HEK293 (cell line): ENCODE measurements around the gene GALNT16.

Experiments used
- CTCF ChIA-PET: fragments of 350-600 bp; formaldehyde crosslinking; extraction: SDS; loops from one replicate; lab custom pipeline; 2021; ENCODE audit warnings: antibody characterized with exemption; lab: Yijun Ruan, JAX
- POLR2A ChIA-PET: fragments of 300-600 bp; formaldehyde crosslinking; extraction: SDS; loops from one replicate; lab custom pipeline; 2020; ENCODE audit warnings: antibody characterized with exemption, inconsistent platforms; lab: Yijun Ruan, JAX
- H3K27ac ChIP-seq: fragments of 200-500 bp; sonication (Bioruptor generic); 2 replicates; pipeline ENCODE4 v1.5.1; 2014; ENCODE audit warnings: low read depth, low read length, control low read depth, inconsistent platforms; ENCODE audit errors: extremely low read depth
- H3K36me3 ChIP-seq, 2 experiments: fragments of 200-500 bp in 1 of 2; sonication (Bioruptor generic) in 1 of 2; 1 replicate in 1 of 2; 2 replicates in 1 of 2; pipeline ENCODE4 v1.5.1; 2014 to 2017; ENCODE audit warnings: inconsistent platforms in 2 of 2, low read length in 2 of 2; ENCODE audit not compliant: control insufficient read depth in 2 of 2, insufficient read depth in 1 of 2
- H3K4me1 ChIP-seq: fragments of 200-500 bp; sonication (Bioruptor generic); 2 replicates; pipeline ENCODE4 v1.5.1; 2014; ENCODE audit warnings: mild to moderate bottlenecking, low read length, inconsistent platforms; ENCODE audit not compliant: control insufficient read depth, insufficient read depth
- H3K4me3 ChIP-seq: 2 replicates; pipeline ENCODE4 v1.5.1; 2011; ENCODE audit warnings: low read depth, mild to moderate bottlenecking, control low read depth, low read length, moderate library complexity
- H3K9me3 ChIP-seq: fragments of 200-500 bp; sonication (Bioruptor generic); 2 replicates; pipeline ENCODE4 v1.5.1; 2014; ENCODE audit warnings: low read depth, low read length, inconsistent platforms; ENCODE audit not compliant: control insufficient read depth, insufficient read depth
- GLI2 ChIP-seq: fragments of 450-650 bp; formaldehyde crosslinking; IDR thresholded peaks from 2 replicates; pipeline ENCODE4; 2017; ENCODE audit warnings: missing biosample characterization, missing genetic modification characterization, low read depth, borderline replicate concordance
- HOXA7 ChIP-seq: sonication (generic); formaldehyde crosslinking; IDR thresholded peaks from 2 replicates; pipeline ENCODE4 v1.8.1; 2022; ENCODE audit warnings: missing genetic modification reagents, borderline replicate concordance
- KLF1 ChIP-seq: fragments of 450-650 bp; formaldehyde crosslinking; IDR thresholded peaks from 2 replicates; pipeline ENCODE4 v1.5.1; 2016; ENCODE audit warnings: missing biosample characterization, missing genetic modification characterization
- KLF9 ChIP-seq: fragments of 450-650 bp; formaldehyde crosslinking; IDR thresholded peaks from 2 replicates; pipeline ENCODE4 v1.5.1; 2016; ENCODE audit warnings: missing biosample characterization, missing genetic modification characterization, low read depth
- MEIS1 ChIP-seq: sonication (generic); formaldehyde crosslinking; IDR thresholded peaks from 2 replicates; pipeline ENCODE4 v1.8.1; 2022; ENCODE audit warnings: missing genetic modification reagents, mild to moderate bottlenecking, borderline replicate concordance
- PRDM6 ChIP-seq: fragments of 450-650 bp; formaldehyde crosslinking; IDR thresholded peaks from 2 replicates; pipeline ENCODE4 v1.5.1; 2017; ENCODE audit warnings: missing biosample characterization, missing genetic modification characterization
- REPIN1 ChIP-seq: fragments of 450-650 bp; formaldehyde crosslinking; IDR thresholded peaks from 2 replicates; pipeline ENCODE4 v1.5.1; 2017; ENCODE audit warnings: missing biosample characterization, missing genetic modification characterization, low read depth
- WT1 ChIP-seq: fragments of 450-650 bp; formaldehyde crosslinking; IDR thresholded peaks from 2 replicates; pipeline ENCODE4 v1.5.1; 2016; ENCODE audit warnings: missing biosample characterization, missing genetic modification characterization
- ZBTB20 ChIP-seq: fragments of 450-650 bp; formaldehyde crosslinking; IDR thresholded peaks from 2 replicates; pipeline ENCODE4 v1.5.1; 2016; ENCODE audit warnings: missing biosample characterization, missing genetic modification characterization
- ZNF157 ChIP-seq: fragments of 450-650 bp; formaldehyde crosslinking; IDR thresholded peaks from 2 replicates; pipeline ENCODE4 v1.5.1; 2016; ENCODE audit warnings: missing biosample characterization, missing genetic modification characterization
- ZNF19 ChIP-seq: fragments of 450-650 bp; formaldehyde crosslinking; IDR thresholded peaks from 2 replicates; pipeline ENCODE4; 2016; ENCODE audit warnings: missing biosample characterization, missing genetic modification characterization, low read depth
- ZNF223 ChIP-seq: fragments of 450-650 bp; formaldehyde crosslinking; IDR thresholded peaks from 2 replicates; pipeline ENCODE4 v1.5.1; 2016; ENCODE audit warnings: missing biosample characterization, missing genetic modification characterization
- ZNF350 ChIP-seq: fragments of 450-650 bp; formaldehyde crosslinking; IDR thresholded peaks from 2 replicates; pipeline ENCODE4 v1.5.0; 2017; ENCODE audit warnings: missing biosample characterization, mild to moderate bottlenecking, missing genetic modification characterization
- ZNF416 ChIP-seq: fragments of 450-650 bp; formaldehyde crosslinking; IDR thresholded peaks from 2 replicates; pipeline ENCODE4 v1.5.1; 2016; ENCODE audit warnings: missing biosample characterization, missing genetic modification characterization
- ZNF664 ChIP-seq: fragments of 450-650 bp; formaldehyde crosslinking; IDR thresholded peaks from 2 replicates; pipeline ENCODE4 v1.5.1; 2016; ENCODE audit warnings: missing biosample characterization, missing genetic modification characterization
- ZNF670 ChIP-seq: fragments of 450-650 bp; formaldehyde crosslinking; IDR thresholded peaks from 2 replicates; pipeline ENCODE4 v1.5.1; 2016; ENCODE audit warnings: missing biosample characterization, missing genetic modification characterization, low read depth
- ZNF704 ChIP-seq: fragments of 450-650 bp; formaldehyde crosslinking; IDR thresholded peaks from 2 replicates; pipeline ENCODE4 v1.5.1; 2016; ENCODE audit warnings: missing biosample characterization, missing genetic modification characterization
- ZNF768 ChIP-seq: fragments of 450-650 bp; formaldehyde crosslinking; IDR thresholded peaks from 2 replicates; pipeline ENCODE4 v1.5.1; 2018; ENCODE audit warnings: missing biosample characterization, mild to moderate bottlenecking, missing genetic modification characterization
- ZNF843 ChIP-seq: fragments of 450-650 bp; formaldehyde crosslinking; IDR thresholded peaks from 2 replicates; pipeline ENCODE4 v1.5.1; 2016; ENCODE audit warnings: missing biosample characterization, missing genetic modification characterization
- TF ChIP-seq, protein P1 (sequence below): fragments of 450-650 bp; formaldehyde crosslinking; IDR thresholded peaks from 2 replicates; pipeline ENCODE4 v1.5.1; 2016; ENCODE audit warnings: missing biosample characterization, missing genetic modification characterization
- TF ChIP-seq, protein P2 (sequence below): fragments of 450-650 bp; formaldehyde crosslinking; IDR thresholded peaks from 2 replicates; pipeline ENCODE4 v1.5.1; 2016; ENCODE audit warnings: missing biosample characterization, missing genetic modification characterization
- TF ChIP-seq, protein P3 (sequence below): fragments of 450-650 bp; formaldehyde crosslinking; IDR thresholded peaks from 2 replicates; pipeline ENCODE4 v1.5.1; 2017; ENCODE audit warnings: missing biosample characterization, mild to moderate bottlenecking, missing genetic modification characterization, moderate library complexity
- TF ChIP-seq, protein P4 (sequence below): fragments of 450-650 bp; formaldehyde crosslinking; IDR thresholded peaks from 2 replicates; pipeline ENCODE4 v1.5.1; 2016; ENCODE audit warnings: missing biosample characterization, missing genetic modification characterization

The GALNT16 gene

DNA sequence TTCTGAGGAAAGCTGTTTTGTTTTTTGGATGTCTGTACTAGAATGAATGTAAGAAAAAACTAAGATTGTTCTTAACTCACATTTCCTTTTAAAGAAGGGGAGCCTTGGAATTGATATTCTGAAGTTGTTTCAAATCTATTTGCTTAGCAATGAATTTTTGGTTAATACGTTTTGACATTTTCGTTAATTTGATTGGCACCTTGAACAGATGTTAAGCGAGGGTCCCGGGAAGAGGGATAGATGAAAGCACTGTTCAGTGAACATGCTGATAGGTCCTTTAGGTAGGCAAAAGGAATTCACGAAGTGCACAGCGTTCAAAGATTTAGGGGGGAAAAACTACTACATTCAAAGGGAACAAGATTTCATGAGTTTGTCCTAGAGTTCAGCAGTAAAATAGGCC lies 140.2 kb downstream of the GALNT16 start:
- TF ChIP-seq ZNF157 (tag by site-specific recombination) (no peak), ZNF704 (tag by site-specific recombination) (no peak), ZBTB20 (tag by site-specific recombination) (peak; percentile 84), ZNF416 (tag by site-specific recombination) (no peak)
- peaks cover 18 to 24% of the 10 kb centered on the region in 2 experiments for H3K36me3 ChIP-seq
- no peak overlapping the region for H3K27ac ChIP-seq
- H3K4me3 ChIP-seq: peak overlapping the region; percentile 71
- ChIA-PET CTCF (no interaction called here), POLR2A (no interaction called here)
- no peaks in the 10 kb centered on the region for H3K9me3 ChIP-seq
- peaks cover 19% of the 10 kb centered on the region for H3K4me1 ChIP-seq

- Histone ChIP-seq H3K4me3 (no peak overlapping the region), H3K9me3 (no peaks in the 10 kb centered on the region), H3K36me3 (peaks cover 5 to 7% of the 10 kb centered on the region in 2 experiments; a peak in 2 of 3 replicates), H3K4me1 (peaks cover 18% of the 10 kb centered on the region), H3K27ac (no peak overlapping the region)
- TF ChIP-seq ZNF843 (tag by site-specific recombination): no peak
- no peak for TF ChIP-seq REPIN1 (tag by site-specific recombination)
- TF ChIP-seq ZNF664: no peak
- no peak for TF ChIP-seq ZNF19 (tag by site-specific recombination)
- TF ChIP-seq, protein P1, sequence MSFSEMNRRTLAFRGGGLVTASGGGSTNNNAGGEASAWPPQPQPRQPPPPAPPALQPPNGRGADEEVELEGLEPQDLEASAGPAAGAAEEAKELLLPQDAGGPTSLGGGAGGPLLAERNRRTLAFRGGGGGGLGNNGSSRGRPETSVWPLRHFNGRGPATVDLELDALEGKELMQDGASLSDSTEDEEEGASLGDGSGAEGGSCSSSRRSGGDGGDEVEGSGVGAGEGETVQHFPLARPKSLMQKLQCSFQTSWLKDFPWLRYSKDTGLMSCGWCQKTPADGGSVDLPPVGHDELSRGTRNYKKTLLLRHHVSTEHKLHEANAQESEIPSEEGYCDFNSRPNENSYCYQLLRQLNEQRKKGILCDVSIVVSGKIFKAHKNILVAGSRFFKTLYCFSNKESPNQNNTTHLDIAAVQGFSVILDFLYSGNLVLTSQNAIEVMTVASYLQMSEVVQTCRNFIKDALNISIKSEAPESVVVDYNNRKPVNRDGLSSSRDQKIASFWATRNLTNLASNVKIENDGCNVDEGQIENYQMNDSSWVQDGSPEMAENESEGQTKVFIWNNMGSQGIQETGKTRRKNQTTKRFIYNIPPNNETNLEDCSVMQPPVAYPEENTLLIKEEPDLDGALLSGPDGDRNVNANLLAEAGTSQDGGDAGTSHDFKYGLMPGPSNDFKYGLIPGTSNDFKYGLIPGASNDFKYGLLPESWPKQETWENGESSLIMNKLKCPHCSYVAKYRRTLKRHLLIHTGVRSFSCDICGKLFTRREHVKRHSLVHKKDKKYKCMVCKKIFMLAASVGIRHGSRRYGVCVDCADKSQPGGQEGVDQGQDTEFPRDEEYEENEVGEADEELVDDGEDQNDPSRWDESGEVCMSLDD (tag by site-specific recombination): no peak
- TF ChIP-seq WT1 (tag by site-specific recombination): no peak
- no peak for TF ChIP-seq MEIS1
- TF ChIP-seq ZNF350 (tag by site-specific recombination): no peak
- TF ChIP-seq ZNF223 (tag by site-specific recombination): no peak
- no peak for TF ChIP-seq KLF9 (tag by site-specific recombination)
- TF ChIP-seq ZBTB20 (tag by site-specific recombination): no peak
- TF ChIP-seq ZNF670 (tag by site-specific recombination): no peak
- TF ChIP-seq KLF1: no peak
- TF ChIP-seq HOXA7 (CRISPR knock-in tag): no peak
- TF ChIP-seq, protein P2, sequence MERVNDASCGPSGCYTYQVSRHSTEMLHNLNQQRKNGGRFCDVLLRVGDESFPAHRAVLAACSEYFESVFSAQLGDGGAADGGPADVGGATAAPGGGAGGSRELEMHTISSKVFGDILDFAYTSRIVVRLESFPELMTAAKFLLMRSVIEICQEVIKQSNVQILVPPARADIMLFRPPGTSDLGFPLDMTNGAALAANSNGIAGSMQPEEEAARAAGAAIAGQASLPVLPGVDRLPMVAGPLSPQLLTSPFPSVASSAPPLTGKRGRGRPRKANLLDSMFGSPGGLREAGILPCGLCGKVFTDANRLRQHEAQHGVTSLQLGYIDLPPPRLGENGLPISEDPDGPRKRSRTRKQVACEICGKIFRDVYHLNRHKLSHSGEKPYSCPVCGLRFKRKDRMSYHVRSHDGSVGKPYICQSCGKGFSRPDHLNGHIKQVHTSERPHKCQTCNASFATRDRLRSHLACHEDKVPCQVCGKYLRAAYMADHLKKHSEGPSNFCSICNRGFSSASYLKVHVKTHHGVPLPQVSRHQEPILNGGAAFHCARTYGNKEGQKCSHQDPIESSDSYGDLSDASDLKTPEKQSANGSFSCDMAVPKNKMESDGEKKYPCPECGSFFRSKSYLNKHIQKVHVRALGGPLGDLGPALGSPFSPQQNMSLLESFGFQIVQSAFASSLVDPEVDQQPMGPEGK (tag by site-specific recombination): no peak
- TF ChIP-seq GLI2 (tag by site-specific recombination): no peak
- no peak for TF ChIP-seq PRDM6 (tag by site-specific recombination)
- TF ChIP-seq ZNF768 (tag by site-specific recombination): no peak
- TF ChIP-seq, protein P3, sequence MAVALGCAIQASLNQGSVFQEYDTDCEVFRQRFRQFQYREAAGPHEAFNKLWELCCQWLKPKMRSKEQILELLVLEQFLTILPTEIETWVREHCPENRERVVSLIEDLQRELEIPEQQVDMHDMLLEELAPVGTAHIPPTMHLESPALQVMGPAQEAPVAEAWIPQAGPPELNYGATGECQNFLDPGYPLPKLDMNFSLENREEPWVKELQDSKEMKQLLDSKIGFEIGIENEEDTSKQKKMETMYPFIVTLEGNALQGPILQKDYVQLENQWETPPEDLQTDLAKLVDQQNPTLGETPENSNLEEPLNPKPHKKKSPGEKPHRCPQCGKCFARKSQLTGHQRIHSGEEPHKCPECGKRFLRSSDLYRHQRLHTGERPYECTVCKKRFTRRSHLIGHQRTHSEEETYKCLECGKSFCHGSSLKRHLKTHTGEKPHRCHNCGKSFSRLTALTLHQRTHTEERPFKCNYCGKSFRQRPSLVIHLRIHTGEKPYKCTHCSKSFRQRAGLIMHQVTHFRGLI: no peak
- TF ChIP-seq, protein P4, sequence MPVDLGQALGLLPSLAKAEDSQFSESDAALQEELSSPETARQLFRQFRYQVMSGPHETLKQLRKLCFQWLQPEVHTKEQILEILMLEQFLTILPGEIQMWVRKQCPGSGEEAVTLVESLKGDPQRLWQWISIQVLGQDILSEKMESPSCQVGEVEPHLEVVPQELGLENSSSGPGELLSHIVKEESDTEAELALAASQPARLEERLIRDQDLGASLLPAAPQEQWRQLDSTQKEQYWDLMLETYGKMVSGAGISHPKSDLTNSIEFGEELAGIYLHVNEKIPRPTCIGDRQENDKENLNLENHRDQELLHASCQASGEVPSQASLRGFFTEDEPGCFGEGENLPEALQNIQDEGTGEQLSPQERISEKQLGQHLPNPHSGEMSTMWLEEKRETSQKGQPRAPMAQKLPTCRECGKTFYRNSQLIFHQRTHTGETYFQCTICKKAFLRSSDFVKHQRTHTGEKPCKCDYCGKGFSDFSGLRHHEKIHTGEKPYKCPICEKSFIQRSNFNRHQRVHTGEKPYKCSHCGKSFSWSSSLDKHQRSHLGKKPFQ (tag by site-specific recombination): no peak
- ChIA-PET POLR2A (no interaction called here), CTCF (interaction anchor here (0.7 kb wide), 1 partner anchor 1492 kb away, joined by 3 read pairs; no protein-coding TSS in a partner anchor)
Measured at GRCh38 chr14:69401841-69402240, 141.9 kb downstream of the GALNT16 start.
